PC-9 (cell line): ENCODE results near the gene PRDX3. TPM values are rescaled to one million over a fixed set of nuclear protein-coding genes. Genes with fewer than 3 reads are reported as not detected.

ENCODE experiments used
- BruUV-seq: library from RNA; stranded (reverse); fragments of 400-500 nt; replicated peaks from 2 replicates; lab custom pipeline; 2021; lab: Mats Ljungman, UMichigan
- CTCF ChIA-PET: fragments of 300-600 bp; sonication (Branson Sonifier 250); formaldehyde crosslinking; loops from one replicate; lab custom pipeline; 2022; ENCODE audit warnings: antibody characterized with exemption; lab: Charles Lee
- POLR2A ChIA-PET: fragments of 300-600 bp; sonication (Branson Sonifier 250); formaldehyde crosslinking; loops from one replicate; lab custom pipeline; 2022; ENCODE audit warnings: antibody characterized with exemption; ENCODE audit not compliant: unreplicated experiment; lab: Charles Lee
- DNase-seq, 2 experiments: peaks; one replicate each; pipeline versions ENCODE4 v3.0.0 to v3.0.0-alpha.2; 2015 to 2022; ENCODE audit warnings: mixed read lengths in 1 of 2
- H2AFZ ChIP-seq: fragments of 200-600 bp; sonication (generic); 2 replicates; pipeline ENCODE4 v1.8.1; 2017; ENCODE audit warnings: antibody characterized with exemption
- H3F3A ChIP-seq: fragments of 200-600 bp; sonication (generic); 2 replicates; pipeline ENCODE4 v1.8.1; 2017; ENCODE audit warnings: antibody characterized with exemption, mild to moderate bottlenecking, low read depth; ENCODE audit not compliant: insufficient read depth
- H3K27ac ChIP-seq: fragments of 200-600 bp; sonication (generic); 2 replicates; pipeline ENCODE4 v1.6.1; 2016; ENCODE audit warnings: mixed run types
- H3K27me3 ChIP-seq: fragments of 200-600 bp; sonication (generic); 2 replicates; pipeline ENCODE4 v1.6.1; 2016; ENCODE audit warnings: low read depth, mixed run types; ENCODE audit not compliant: insufficient read depth
- H3K36me3 ChIP-seq: fragments of 200-600 bp; sonication (generic); 2 replicates; pipeline ENCODE4 v1.6.1; 2016; ENCODE audit warnings: low read depth, mixed run types
- H3K4me1 ChIP-seq: fragments of 200-600 bp; sonication (generic); replicated peaks from 2 replicates; pipeline ENCODE4 v1.6.1; 2016; ENCODE audit warnings: mixed run types; ENCODE audit not compliant: insufficient read depth
- H3K4me2 ChIP-seq: fragments of 200-600 bp; sonication (generic); 2 replicates; pipeline ENCODE4 v1.6.1; 2017; ENCODE audit warnings: mixed run types
- H3K4me3 ChIP-seq: fragments of 200-600 bp; sonication (generic); 2 replicates; pipeline ENCODE4 v1.6.1; 2016; ENCODE audit warnings: mixed run types
- H3K79me2 ChIP-seq: fragments of 200-600 bp; sonication (generic); 2 replicates; pipeline ENCODE4 v1.6.1; 2017; ENCODE audit warnings: low read depth, mixed run types
- H3K9me2 ChIP-seq: fragments of 200-600 bp; sonication (generic); 2 replicates; pipeline ENCODE4 v1.8.1; 2017; ENCODE audit warnings: mild to moderate bottlenecking; ENCODE audit not compliant: insufficient read depth
- H3K9me3 ChIP-seq: fragments of 200-600 bp; sonication (generic); 2 replicates; pipeline ENCODE4 v1.8.1; 2016; ENCODE audit warnings: low read depth; ENCODE audit not compliant: insufficient read depth
- H4K20me1 ChIP-seq: fragments of 200-600 bp; sonication (generic); 2 replicates; pipeline ENCODE4 v1.8.1; 2017; ENCODE audit not compliant: insufficient read depth
- CTCF ChIP-seq: fragments of 200-600 bp; sonication (generic); conservative IDR thresholded peaks from 2 replicates; pipeline ENCODE4 v1.6.1; 2017; ENCODE audit warnings: mixed run types, antibody characterized with exemption, mild to moderate bottlenecking, moderate library complexity
- EZH2 ChIP-seq: fragments of 200-600 bp; sonication (generic); IDR thresholded peaks from 2 replicates; pipeline ENCODE4 v1.8.0; 2017; ENCODE audit warnings: antibody characterized with exemption, low read depth
- intact Hi-C: fragments of 100-400 bp; cut with micrococcal nuclease; formaldehyde crosslinking; loops from one replicate; pipeline ENCODE4 v1.10.0; 2022; ENCODE audit not compliant: unreplicated experiment
- total RNA-seq: library from RNA; stranded (reverse); gene quantifications from 2 replicates; pipeline ENCODE4 v1.2.3, GENCODE V29; 2021

PRDX3 gene
- total RNA-seq, 1 experiment from 2014 or later: 144 TPM

DNA sequence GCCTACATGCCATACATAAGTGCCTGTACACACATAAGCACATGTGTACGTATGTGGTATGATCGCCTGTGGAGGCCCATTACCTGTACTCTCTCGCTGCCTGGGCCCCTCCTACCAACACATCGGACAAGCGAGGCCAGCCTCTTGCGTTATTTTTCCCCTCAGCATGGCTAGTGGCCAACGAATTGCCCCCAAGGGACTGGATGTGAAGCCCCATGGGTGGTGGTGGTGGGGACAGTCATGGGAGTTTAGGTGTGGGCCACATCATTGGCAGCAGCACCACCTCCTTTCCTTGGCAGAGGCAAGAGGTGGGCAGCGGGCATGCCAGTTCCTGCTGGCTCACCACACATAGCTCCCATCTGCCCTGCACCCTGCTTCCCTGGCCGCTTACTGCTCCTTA, 38.8 kb upstream of the PRDX3 start:
- TF ChIP-seq CTCF (no peak), EZH2 (no peak)
- BruUV-seq: no TSS peak
- Histone ChIP-seq H3K4me2 (no peak overlapping the region), H3K79me2 (no peaks in the 10 kb centered on the region), H3K4me3 (no peak overlapping the region), H3F3A (no peaks in the 10 kb centered on the region), H3K4me1 (no peaks in the 10 kb centered on the region), H3K27ac (no peak overlapping the region), H2AFZ (no peak overlapping the region), H4K20me1 (no peaks in the 10 kb centered on the region), H3K9me3 (no peaks in the 10 kb centered on the region), H3K27me3 (no peaks in the 10 kb centered on the region), H3K36me3 (no peaks in the 10 kb centered on the region), H3K9me2 (no peaks in the 10 kb centered on the region)
- POLR2A ChIA-PET: no interaction called here
- no peak for DNase-seq
- CTCF ChIA-PET: no interaction called here
- intact Hi-C loops: no loop called here

DNA sequence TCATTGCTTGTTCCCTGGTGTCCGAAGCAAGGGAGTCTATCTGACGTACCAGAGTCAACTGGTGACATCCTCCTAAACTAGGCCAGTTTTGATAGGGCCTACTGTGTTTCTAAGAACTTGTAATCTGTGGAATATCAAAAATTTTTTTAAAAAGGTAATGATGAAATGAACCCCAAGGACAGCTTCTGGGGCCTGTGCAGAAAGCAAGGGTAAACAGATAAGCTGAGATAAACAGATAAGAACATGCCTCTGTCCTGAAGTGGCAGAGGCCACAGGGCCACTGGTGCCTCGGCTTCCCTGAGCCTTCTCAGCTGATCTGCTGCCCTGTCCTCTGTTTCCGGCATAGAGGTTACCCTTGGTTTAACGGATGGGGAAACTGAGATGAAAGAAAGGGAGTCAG, 37.5 kb upstream of the PRDX3 start:
- Histone ChIP-seq H3K27me3 (no peaks in the 10 kb centered on the region), H3K4me2 (no peak overlapping the region), H3K36me3 (no peaks in the 10 kb centered on the region), H3K4me1 (no peaks in the 10 kb centered on the region), H3K4me3 (no peak overlapping the region), H3K9me3 (no peaks in the 10 kb centered on the region), H3K9me2 (no peaks in the 10 kb centered on the region), H3K27ac (no peak overlapping the region), H4K20me1 (no peaks in the 10 kb centered on the region), H2AFZ (no peak overlapping the region), H3K79me2 (no peaks in the 10 kb centered on the region), H3F3A (no peaks in the 10 kb centered on the region)
- intact Hi-C loops: no loop called here
- POLR2A ChIA-PET: no interaction called here
- DNase-seq: no peak
- CTCF ChIA-PET: no interaction called here
- no peak for TF ChIP-seq CTCF
- TF ChIP-seq EZH2: no peak
- BruUV-seq: no TSS peak

DNA sequence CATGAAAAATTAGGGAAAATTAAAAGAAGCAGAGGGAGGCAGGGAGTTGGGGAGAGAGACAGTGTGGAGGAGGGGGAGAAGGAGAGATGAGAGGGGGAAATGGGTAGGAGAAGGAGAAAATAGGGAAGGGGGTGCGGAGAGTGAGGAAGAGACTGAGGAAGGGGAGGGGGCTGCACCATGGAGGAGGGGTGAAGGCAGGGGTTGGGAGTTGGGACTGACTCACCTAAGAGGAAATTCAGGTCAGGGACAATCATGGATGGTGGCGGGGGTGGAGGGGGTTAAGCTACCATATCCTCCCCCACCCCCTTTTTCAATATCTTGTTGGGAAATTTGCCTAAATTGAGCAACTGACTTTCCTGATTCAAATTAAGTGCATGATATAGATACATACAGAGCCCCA, 36.8 kb upstream of the PRDX3 start:
- Histone ChIP-seq H4K20me1 (no peaks in the 10 kb centered on the region), H3K4me1 (no peaks in the 10 kb centered on the region), H3K79me2 (no peaks in the 10 kb centered on the region), H3K36me3 (no peaks in the 10 kb centered on the region), H3K27ac (no peak overlapping the region), H3K4me2 (no peak overlapping the region), H3F3A (no peaks in the 10 kb centered on the region), H2AFZ (no peak overlapping the region), H3K27me3 (no peaks in the 10 kb centered on the region), H3K9me2 (no peaks in the 10 kb centered on the region), H3K9me3 (no peaks in the 10 kb centered on the region), H3K4me3 (no peak overlapping the region)
- no peak for TF ChIP-seq EZH2
- no peak for TF ChIP-seq CTCF
- intact Hi-C loops: no loop called here
- DNase-seq: no peak
- POLR2A ChIA-PET: no interaction called here
- no TSS peak for BruUV-seq
- CTCF ChIA-PET: no interaction called here
